Skeletal muscle tissue (tissue), 4 donors: ENCODE results near the gene UBR1. TPM values are rescaled to one million over a fixed set of nuclear protein-coding genes. Genes with fewer than 3 reads are reported as not detected.
"Not testable (repeated sequence)": the region's sequence is repeated elsewhere in the genome, so short reads cannot be mapped to it uniquely, and the experiment has no call there.

Experiments used
- H3K27ac ChIP-seq: one replicate; pipeline ENCODE4 v1.7.0; 2013; ENCODE audit warnings: mild to moderate bottlenecking, low read depth, low read length, inconsistent platforms
- H3K27me3 ChIP-seq, 3 donors: one replicate each; pipeline ENCODE4 v1.7.0; 2013; ENCODE audit warnings: low read length in 3 of 3; ENCODE audit not compliant: control insufficient read depth in 3 of 3, insufficient read depth in 3 of 3
- H3K36me3 ChIP-seq, 3 donors: one replicate each; pipeline ENCODE4 v1.7.0; 2013; ENCODE audit warnings: low read length in 3 of 3; ENCODE audit not compliant: control insufficient read depth in 3 of 3, insufficient read depth in 3 of 3
- H3K4me1 ChIP-seq, 3 donors: one replicate each; pipeline ENCODE4 v1.7.0; 2013; ENCODE audit warnings: low read length in 3 of 3, mild to moderate bottlenecking in 3 of 3; ENCODE audit not compliant: control insufficient read depth in 3 of 3, insufficient read depth in 3 of 3
- H3K4me3 ChIP-seq, 3 donors: one replicate each; pipeline ENCODE4 v1.7.0; 2013; ENCODE audit warnings: low read length in 3 of 3
- H3K9ac ChIP-seq, 3 donors: one replicate each; pipeline ENCODE4 v1.7.0; 2013; ENCODE audit warnings: low read length in 3 of 3, mild to moderate bottlenecking in 3 of 3, moderate library complexity in 2 of 3, low read depth in 1 of 3
- H3K9me3 ChIP-seq, 3 donors: one replicate each; pipeline ENCODE4 v1.7.0; 2013; ENCODE audit warnings: low read length in 3 of 3; ENCODE audit not compliant: control insufficient read depth in 3 of 3
- total RNA-seq: library from RNA; depleted of rRNA; stranded (reverse); fragments of >200 nt; gene quantifications from one replicate; pipeline ENCODE4 v1.2.3, GENCODE V29; 2014
- donor health status: Osteomylitis.

Gene UBR1
- total RNA-seq, 1 donor from 2014 or later = 45.9 TPM

GRCh38 chr15:43071451-43071850 is 34.4 kb downstream of the UBR1 start:
- Histone ChIP-seq H3K27ac (no peak overlapping the region), H3K4me3 (no peak overlapping the region), H3K27me3 (no peaks in the 10 kb centered on the region), H3K36me3 (peaks cover 2 to 43% (median 41%) of the 10 kb centered on the region in 3 donors), H3K4me1 (no peaks in the 10 kb centered on the region), H3K9ac (no peak overlapping the region), H3K9me3 (no peaks in the 10 kb centered on the region)

DNA sequence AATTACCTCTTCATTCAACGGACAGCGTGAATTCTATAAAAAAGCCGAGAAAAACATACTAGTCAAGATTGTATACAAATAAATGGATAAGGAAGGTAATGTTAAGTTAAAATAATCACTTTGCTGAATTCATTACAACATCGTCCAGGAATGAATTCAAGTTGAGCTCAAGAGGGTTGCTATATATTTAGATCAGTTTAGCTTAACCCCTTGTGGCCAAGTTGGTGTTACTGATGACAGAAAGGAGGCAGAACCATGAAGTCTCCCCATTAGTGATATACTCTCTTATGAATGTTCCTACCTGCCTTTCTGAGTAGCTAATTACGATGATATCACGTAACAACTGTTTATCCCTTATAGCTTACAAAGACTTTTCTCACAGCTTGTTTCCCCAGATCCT is 34.9 kb downstream of the UBR1 start:
- no peak overlapping the region for H3K9ac ChIP-seq
- no peak overlapping the region for H3K4me3 ChIP-seq
- H3K27me3 ChIP-seq = no peaks in the 10 kb centered on the region
- H3K4me1 ChIP-seq = no peaks in the 10 kb centered on the region
- no peak overlapping the region for H3K27ac ChIP-seq
- H3K36me3 ChIP-seq = peaks cover 2 to 45% (median 43%) of the 10 kb centered on the region in 3 donors
- H3K9me3 ChIP-seq = no peaks in the 10 kb centered on the region

GRCh38 chr15:43070249-43070648 is 35.6 kb downstream of the UBR1 start:
- Histone ChIP-seq H3K36me3 (peaks cover 2 to 47% (median 45%) of the 10 kb centered on the region in 3 donors), H3K4me1 (no peaks in the 10 kb centered on the region), H3K27me3 (no peaks in the 10 kb centered on the region), H3K4me3 (no peak overlapping the region), H3K9ac (no peak overlapping the region), H3K27ac (no peak overlapping the region), H3K9me3 (no peaks in the 10 kb centered on the region)

GRCh38 chr15:43067717-43068461 is 37.9 kb downstream of the UBR1 start:
- Histone ChIP-seq H3K9ac (no peak overlapping the region), H3K27me3 (no peaks in the 10 kb centered on the region), H3K36me3 (peaks cover 2 to 39% (median 32%) of the 10 kb centered on the region in 3 donors), H3K4me3 (no peak overlapping the region), H3K27ac (no peak overlapping the region), H3K4me1 (no peaks in the 10 kb centered on the region), H3K9me3 (no peaks in the 10 kb centered on the region)

DNA sequence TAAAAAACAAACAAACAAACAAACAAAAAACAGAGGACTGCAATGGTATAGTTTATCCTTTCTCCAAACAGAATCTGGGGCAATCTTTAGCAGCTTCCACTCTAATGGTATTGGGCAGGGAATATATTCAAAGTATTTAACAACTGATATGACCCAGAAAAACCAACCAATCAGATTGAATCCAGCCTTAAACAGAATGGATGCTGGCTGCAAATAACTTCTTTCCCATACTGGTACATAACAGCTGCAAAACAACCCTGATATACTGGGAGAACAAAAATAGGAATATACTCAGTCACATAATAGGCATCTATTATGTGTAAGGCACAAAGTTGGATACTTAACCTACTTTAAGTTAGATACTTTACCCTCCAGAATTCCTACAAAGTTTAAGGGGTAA is 49.1 kb downstream of the UBR1 start:
- Histone ChIP-seq H3K9me3 (no peaks in the 10 kb centered on the region), H3K27ac (no peak overlapping the region), H3K36me3 (peaks cover 24 to 72% (median 66%) of the 10 kb centered on the region in 3 donors), H3K4me1 (no peaks in the 10 kb centered on the region), H3K9ac (no peak overlapping the region), H3K27me3 (no peaks in the 10 kb centered on the region), H3K4me3 (no peak overlapping the region)

DNA sequence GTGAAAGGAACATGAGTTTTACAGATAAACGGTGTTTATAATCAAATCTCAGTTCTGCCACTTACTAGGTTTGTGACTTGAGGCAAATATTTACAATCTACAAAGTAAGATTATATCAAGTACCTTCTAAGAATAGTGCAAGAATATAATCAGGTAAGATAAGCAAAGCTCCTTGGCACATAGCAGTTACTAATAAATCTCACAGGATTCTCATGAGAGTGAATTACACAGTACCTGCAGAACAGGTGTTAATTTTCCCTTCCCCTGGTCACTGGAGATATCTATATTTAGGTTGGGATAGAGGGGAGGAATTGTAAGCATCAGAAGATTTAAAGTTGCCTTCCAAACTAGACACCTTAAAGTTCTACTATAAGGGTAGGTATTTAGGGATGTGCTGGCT is 53.0 kb downstream of the UBR1 start:
- Histone ChIP-seq H3K4me3 (no peak overlapping the region), H3K4me1 (no peaks in the 10 kb centered on the region), H3K36me3 (peaks cover 15 to 69% (median 60%) of the 10 kb centered on the region in 3 donors), H3K9me3 (no peaks in the 10 kb centered on the region), H3K9ac (no peak overlapping the region), H3K27ac (no peak overlapping the region), H3K27me3 (no peaks in the 10 kb centered on the region)

DNA sequence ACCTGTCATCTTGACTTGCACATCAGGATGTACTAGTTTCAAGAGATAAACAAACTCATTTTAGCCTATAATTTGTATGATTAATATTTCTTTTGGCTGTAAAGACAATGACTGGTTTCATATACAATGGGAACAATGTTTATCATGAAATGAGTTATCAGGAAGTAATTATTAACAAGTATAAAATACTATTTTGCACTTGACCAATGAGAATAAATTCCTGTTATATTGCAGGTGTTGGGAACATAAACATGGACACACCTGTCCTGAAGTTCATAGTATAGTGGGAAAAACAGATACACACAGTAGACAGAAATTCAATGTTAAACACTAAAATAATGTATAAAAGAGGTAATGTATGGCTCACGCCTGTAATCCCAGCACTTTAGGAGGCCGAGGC is 56.9 kb downstream of the UBR1 start:
- Histone ChIP-seq H3K36me3 (peaks cover 5 to 59% (median 54%) of the 10 kb centered on the region in 3 donors), H3K4me1 (no peaks in the 10 kb centered on the region), H3K9ac (no peak overlapping the region), H3K27ac (no peak overlapping the region), H3K9me3 (no peaks in the 10 kb centered on the region), H3K27me3 (no peaks in the 10 kb centered on the region), H3K4me3 (no peak overlapping the region)

- Histone ChIP-seq H3K4me3 (no peak overlapping the region), H3K27me3 (no peaks in the 10 kb centered on the region), H3K9ac (peak overlapping the region in 1 of 3 donors; percentile 10), H3K4me1 (no peaks in the 10 kb centered on the region), H3K27ac (no peak overlapping the region), H3K36me3 (peaks cover 7 to 48% (median 48%) of the 10 kb centered on the region in 3 donors), H3K9me3 (no peaks in the 10 kb centered on the region)
Observed at GRCh38 chr15:43046484-43046883, 59.4 kb downstream of the UBR1 start.

GRCh38 chr15:43042885-43043284 is 63.0 kb downstream of the UBR1 start:
- Histone ChIP-seq H3K9ac (no peak overlapping the region), H3K4me1 (no peaks in the 10 kb centered on the region), H3K9me3 (no peaks in the 10 kb centered on the region), H3K27ac (no peak overlapping the region), H3K36me3 (peaks cover 7 to 43% (median 34%) of the 10 kb centered on the region in 3 donors), H3K4me3 (no peak overlapping the region), H3K27me3 (no peaks in the 10 kb centered on the region)

GRCh38 chr15:43041085-43041484 is 64.8 kb downstream of the UBR1 start:
- H3K27me3 ChIP-seq, H3K4me3 ChIP-seq, H3K27ac ChIP-seq, H3K9me3 ChIP-seq, H3K9ac ChIP-seq, H3K4me1 ChIP-seq: not testable (repeated sequence)
- H3K36me3 ChIP-seq = peaks cover 4 to 34% (median 33%) of the 10 kb centered on the region in 3 donors
